Measurements from ENCODE around the gene XPA.

DNA sequence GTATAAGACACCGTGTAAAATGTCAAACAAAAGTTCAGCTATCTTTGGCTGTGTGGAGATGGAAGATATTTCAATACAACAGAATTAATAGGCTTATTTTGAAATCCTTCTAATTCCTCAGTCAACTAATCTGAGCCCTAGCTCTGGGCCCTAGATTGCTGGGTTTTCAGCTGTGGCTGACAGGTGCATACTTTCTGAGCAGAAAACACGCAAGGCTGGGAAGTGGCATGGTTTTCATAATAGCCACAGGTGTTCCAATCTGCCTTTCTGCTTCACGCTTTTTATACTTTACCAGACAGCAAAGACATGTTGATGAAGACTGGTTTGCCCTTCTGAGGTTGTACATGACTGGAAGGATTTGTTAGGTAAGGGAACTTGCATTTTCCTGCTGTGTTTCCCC is 20.7 kb upstream of the XPA start:
- TF ChIP-seq, protein P1, sequence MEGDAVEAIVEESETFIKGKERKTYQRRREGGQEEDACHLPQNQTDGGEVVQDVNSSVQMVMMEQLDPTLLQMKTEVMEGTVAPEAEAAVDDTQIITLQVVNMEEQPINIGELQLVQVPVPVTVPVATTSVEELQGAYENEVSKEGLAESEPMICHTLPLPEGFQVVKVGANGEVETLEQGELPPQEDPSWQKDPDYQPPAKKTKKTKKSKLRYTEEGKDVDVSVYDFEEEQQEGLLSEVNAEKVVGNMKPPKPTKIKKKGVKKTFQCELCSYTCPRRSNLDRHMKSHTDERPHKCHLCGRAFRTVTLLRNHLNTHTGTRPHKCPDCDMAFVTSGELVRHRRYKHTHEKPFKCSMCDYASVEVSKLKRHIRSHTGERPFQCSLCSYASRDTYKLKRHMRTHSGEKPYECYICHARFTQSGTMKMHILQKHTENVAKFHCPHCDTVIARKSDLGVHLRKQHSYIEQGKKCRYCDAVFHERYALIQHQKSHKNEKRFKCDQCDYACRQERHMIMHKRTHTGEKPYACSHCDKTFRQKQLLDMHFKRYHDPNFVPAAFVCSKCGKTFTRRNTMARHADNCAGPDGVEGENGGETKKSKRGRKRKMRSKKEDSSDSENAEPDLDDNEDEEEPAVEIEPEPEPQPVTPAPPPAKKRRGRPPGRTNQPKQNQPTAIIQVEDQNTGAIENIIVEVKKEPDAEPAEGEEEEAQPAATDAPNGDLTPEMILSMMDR (IDR thresholded peaks at IDR 0.05): no peak
- no peak for TF ChIP-seq POLR2A (IDR thresholded peaks at IDR 0.05)
